Esophagus muscularis mucosa (tissue), 3 donors: ENCODE measurements around the gene USP46.

Experiments
- CTCF ChIP-seq, 3 experiments: fragments of 200-600 bp in 2 of 3; fragments of 450-650 bp in 1 of 3; sonication (generic) in 2 of 3; IDR thresholded peaks; one replicate each; pipeline ENCODE4 v1.5.1; 2017 to 2019; ENCODE audit warnings: antibody characterized with exemption in 3 of 3, mild to moderate bottlenecking in 2 of 3, moderate library complexity in 1 of 3
- POLR2AphosphoS5 ChIP-seq, 2 donors: sonication (generic); formaldehyde crosslinking; IDR thresholded peaks; one replicate each; pipeline ENCODE4 v1.6.1; 2017; ENCODE audit warnings: antibody characterized with exemption in 2 of 2

GRCh38 chr4:52586069-52586468 lies 73.0 kb downstream of the USP46 start:
- TF ChIP-seq CTCF (IDR thresholded peaks at IDR 0.05) = no peak
- TF ChIP-seq POLR2AphosphoS5 (IDR thresholded peaks at IDR 0.05) = no peak
